Inflammatory macrophage treated with lipopolysaccharide for 1 hour (primary cell): ENCODE measurements around the gene MAN1A2.

Source experiments
- DNase-seq, 2 donors: peaks; one replicate each; pipeline ENCODE4 v3.0.0-alpha.2; 2020 to 2022

Gene MAN1A2

DNA sequence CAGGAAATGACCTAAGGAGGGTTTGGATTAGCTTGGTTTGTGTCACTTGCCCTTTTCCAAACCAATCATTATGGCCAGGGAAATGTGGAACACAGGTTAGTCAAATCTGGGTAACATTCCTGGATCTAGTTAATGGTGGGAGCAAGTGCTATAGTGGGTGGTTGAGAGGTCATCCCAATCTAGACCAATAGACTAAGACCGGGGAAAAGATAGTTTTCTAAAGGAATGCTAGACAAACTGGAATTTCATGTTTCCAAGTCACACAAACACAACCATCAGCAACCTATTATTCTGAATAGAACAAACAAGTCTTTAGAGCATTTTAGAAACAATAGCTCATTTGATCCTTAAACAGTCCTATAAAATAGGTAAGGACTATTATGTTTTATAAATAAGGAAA lies 4.3 kb upstream of the MAN1A2 start:
- DNase-seq, result no peak

DNA sequence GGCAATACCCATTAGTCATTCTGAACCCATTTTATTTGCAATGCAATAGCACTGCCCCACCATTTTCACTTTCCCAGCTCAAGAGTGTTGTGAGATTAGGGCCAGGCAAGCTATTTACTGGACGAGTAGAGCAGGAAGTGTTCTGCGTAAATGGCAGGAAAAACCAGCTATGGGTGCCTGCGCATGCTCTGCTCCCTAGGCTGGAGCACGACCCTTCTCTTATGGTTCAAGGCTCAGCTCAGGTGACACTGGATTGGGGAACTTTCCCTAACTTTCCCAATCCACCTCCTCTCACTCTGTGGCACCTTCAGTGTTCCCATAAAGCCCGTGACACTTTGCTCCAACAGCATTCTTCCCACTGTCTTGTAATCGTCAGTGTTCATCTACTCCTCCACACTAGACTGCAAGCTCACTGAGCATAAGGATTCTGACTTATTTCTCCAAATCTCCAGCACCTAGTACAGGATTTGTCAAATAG lies 3.6 kb upstream of the MAN1A2 start:
- no peak for DNase-seq

DNA sequence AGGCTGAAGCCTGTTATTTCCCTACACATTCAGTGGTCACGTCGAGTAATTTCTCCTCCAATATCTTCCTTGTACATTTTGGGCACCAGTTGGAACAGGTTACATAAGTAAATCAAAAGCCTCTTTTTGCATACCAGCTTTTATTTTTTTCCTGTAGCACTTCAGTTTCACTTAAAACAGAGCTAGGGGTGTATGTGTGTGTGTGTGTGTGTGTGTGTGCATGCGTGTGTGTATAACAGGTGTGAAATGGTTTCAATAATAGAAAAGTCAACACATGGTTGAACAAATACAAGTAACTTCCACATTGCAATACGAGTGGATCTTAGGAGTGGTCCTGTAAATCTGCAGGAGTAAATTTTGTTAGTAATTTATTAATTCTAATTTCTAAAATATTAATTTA lies 3.0 kb upstream of the MAN1A2 start:
- no peak for DNase-seq

GRCh38 chr1:117365350-117366176 lies 1.7 kb upstream of the MAN1A2 start:
- DNase-seq, result no peak

DNA sequence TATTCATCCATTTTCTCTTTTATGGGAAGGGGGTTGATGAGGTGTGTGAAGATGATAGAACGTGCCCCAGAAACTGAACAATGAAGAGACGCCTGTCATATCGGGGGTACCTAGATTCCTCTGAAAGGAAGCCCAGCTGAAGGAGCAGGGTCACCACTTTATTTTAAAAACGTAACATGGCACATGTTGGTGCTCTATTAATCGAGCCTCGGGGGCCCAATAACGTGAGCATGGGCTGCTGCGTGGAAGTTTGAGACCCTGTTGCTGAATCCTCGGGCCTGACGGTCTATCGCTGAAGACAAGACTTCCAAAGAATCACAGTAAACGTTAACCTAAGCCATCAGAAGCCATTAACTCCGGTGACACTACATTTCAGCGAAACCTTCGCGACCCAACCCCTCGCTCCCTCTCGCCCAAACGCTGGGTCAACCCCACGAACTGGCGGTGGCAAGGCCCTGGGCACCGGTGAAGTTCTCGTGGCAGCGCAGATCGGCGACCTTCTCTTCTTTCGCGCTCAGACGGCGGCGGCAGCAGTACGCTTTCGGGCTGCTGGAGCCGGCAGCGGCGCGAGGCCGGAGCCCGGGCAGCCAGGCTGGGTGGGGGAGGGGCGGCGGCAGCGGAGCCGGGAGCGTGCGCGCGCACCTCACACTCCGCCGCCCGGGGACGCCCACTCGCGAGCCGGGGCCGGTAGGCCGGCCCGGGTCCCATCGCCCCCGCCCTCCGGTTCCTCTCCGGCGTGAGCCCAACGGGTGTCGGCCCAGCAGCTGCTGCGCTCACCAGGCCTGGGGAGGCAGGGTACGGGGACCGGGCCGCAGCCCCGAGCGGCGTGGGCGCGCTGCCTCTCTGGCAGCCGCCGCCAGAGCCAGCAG lies 838 bp upstream of the MAN1A2 start:
- peak; percentile 51 to 78 for DNase-seq

DNA sequence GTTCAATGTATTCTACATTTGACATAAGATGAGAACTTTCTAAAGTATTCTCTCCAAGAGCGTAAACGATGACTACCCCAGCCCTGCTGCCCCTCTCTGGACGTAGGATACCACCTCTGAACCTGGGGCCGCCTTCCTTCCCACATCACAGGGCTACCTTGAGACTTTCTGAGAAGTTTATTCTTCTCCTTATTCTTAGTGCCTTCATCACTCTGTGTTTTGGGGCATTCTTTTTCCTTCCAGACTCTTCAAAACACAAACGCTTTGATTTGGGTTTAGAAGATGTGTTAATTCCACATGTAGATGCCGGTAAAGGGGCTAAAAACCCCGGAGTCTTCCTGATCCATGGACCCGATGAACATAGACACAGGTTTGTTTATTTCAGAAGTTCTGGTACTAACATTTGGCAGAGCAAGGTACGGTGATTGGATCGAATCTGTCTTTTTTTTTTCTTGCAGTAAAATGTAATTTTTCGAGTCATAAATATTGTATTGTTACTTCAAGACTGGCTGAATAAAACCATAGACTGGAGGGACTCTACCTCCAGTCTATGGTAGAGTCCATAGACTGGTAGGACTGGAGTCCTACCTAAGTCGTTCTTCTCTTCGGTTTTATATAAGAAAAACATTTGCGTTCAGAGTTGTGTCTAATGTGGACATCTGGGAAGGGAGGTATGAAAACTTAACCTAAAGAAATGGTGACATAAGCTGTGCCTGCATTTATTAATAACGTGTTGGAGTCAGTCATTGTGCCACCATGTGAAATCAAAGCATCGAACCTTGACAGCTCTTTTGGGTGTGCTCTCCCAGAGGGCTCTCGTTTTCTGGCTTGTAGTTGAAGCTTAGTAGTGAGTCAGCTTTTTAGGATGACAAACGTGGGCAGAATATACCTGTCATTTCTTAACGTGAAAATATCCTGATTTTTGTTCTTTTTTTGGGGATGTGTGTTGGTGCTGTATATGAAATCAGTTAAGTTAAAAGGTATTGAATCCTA lies 1.2 kb downstream of the MAN1A2 start:
- DNase-seq, result peak in 1 of 2 donors; percentile 11

DNA sequence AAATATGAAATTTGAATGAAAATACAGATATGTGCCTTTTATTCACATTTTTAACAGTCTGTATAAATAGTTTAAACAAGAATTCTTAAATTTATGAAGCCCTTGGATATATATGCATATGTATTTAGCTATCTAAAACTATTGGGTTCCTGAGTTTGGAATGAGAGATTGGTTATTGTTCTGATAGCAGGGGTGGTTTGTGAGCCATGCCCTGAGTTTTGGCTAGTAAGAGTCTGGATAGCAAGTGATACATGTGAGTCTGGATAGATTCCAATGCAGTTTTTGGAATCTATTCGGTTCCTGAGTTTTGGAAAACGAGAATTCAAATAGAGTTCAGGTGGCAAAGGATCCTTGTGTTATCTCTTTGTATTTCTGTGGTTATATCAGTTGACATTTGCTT lies 2.8 kb downstream of the MAN1A2 start:
- DNase-seq, result no peak

DNA sequence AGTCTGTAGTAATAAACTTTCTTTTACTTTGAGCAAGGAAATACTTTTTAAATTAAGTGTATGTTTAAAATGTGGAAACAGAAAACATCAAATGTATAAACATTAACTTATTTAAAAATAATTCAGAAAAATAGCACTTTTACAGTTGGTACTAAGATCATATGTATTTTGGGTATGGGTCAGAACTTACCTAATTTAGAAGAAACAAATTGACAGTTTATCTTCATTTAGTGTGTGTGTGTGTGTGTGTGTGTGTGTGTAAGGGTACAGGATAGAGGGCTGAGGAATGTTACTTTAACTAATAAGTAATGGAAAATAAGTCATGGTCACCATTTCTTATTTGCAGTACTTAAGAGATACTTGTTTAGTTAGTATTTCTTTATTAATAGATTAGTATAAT lies 3.3 kb downstream of the MAN1A2 start:
- no peak for DNase-seq

DNA sequence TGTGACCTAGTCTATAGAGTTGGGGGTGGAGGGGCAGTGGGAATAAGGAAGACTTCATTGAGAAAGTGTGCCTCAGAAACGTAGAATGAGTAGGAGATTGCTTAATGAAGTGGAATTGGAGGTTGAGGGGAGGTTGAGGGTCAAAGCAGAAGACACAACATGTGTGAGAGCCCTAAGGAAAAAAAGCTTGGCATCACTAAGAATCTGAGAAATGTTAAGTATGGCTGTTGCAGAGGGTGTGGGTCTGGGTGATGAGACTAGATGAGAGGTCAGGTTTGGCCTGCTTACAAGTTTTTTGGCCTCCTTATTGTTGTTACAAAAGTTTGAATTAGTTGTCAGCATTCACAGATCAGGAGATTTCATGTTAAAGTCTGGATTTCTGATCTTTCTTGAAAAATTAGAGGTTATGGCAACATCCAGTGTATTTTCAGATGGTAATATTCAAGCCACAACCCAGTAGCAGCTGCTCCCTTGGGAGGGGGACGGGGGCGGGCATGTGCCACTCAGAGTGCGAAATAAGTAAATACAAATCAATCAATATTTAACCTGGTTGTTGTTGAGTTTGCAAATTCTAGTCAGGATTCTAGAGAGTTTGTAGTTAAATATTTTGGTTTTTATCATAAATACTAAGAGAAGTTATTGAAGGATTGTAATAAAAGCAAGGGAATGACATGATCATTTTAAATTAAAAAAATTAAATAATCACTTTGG lies 4.3 kb downstream of the MAN1A2 start:
- DNase-seq, result no peak

DNA sequence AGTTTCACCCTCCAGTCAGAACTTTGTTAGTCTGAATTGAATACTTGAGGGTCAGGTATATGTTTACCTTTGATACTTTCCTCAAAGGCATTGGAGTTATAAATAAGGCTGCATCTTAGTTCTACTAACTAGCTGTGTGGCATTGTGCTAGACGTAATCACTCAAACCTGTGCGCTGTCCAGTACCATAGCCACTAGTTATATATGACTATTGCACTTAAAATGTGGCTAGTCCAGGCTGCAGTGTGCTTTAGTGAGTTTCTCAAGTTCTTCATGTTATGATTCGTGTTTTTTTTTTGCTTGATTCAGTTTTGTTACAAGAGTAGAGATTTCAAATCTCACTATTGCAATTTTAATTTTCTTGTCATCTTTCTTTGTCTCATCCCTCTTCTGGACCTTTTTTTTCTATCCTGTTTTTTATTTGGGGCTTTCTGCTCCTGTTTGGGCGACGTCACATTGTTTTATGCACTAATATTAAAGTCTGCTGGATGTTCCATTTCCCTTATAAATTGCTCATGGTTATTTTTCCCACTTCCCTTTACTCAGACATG lies 5.7 kb downstream of the MAN1A2 start:
- DNase-seq, result no peak

GRCh38 chr1:117373932-117374331 lies 6.7 kb downstream of the MAN1A2 start:
- no peak for DNase-seq

DNA sequence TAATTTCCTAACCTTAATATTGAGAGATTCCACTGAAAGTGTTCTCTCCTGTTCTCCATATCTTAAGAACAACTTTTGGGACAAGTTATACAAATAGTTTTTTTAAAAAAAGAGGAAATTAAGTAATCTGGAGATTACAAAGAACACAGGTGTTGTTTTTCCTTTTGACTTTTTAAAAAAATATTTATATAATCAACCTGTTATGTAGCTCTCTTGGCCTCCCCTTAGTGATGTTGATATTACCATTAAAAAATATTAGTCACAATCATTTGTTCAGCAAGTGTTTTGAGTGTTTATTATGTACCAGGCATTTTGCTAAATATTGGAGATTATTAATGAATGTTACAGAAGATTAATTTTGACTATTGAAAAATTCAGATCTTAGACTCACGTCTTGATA lies 8.1 kb downstream of the MAN1A2 start:
- DNase-seq, result no peak

GRCh38 chr1:117387060-117387633 lies 19.9 kb downstream of the MAN1A2 start:
- no peak for DNase-seq

- no peak for DNase-seq
These were observed 21.1 kb downstream of the MAN1A2 start for GRCh38 chr1:117388328-117388727.

DNA sequence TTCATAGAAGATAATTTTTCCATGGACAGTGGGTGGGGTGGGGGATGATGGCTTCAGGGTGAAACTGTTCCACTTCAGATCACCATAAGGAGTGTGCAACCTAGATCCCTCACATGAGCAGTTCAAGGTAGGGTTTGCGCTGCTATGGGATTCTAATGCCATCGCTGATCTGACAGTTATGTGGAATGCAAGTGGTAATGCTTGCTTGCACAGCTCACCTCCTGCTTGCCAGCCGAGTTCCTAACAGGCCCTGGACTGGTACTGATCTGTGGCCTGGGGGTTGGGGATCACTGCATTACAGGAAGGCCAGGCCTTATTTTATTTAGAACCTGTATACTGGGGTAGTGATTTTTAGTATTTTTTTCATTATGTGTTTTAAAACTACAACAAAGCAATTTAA lies 22.0 kb downstream of the MAN1A2 start:
- DNase-seq, result no peak

DNA sequence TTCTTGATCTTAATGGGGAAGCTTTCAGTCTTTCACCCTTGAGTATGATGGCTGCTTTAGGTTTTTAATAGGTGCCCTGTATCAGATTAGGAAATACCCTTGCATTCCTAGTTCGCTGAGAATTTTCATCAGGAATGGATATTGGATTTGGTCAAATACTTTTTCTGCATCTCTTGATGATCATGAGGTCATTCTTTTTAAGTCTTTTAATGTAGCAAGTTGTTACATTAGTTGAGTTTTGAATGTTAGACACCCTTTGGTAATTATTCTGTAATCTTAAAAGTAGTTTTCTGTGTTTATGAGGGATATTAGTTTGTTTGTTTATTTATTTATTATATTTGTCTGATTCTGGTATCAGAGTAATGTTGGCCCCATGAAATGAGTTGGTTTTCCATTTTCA lies 22.5 kb downstream of the MAN1A2 start:
- no peak for DNase-seq

GRCh38 chr1:117392771-117393170 lies 25.5 kb downstream of the MAN1A2 start:
- no peak for DNase-seq

DNA sequence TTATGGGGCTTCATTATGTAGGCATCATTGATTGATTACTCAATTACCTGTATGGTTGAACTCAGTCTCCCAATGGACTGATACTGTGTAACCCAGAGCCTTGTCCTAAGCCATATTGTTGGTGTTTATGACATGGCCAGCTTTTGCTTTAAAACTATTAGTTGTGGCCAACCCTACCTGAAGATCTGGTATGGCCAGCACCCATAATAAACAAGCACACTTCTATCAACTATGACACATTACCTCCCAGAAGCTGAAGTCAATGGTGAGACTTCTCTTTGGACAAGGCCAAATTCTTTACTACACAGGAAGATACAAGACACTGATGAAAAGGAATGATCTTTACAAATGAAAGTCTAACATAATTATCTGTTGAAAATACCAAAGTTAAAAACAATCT lies 28.8 kb downstream of the MAN1A2 start:
- no peak for DNase-seq

DNA sequence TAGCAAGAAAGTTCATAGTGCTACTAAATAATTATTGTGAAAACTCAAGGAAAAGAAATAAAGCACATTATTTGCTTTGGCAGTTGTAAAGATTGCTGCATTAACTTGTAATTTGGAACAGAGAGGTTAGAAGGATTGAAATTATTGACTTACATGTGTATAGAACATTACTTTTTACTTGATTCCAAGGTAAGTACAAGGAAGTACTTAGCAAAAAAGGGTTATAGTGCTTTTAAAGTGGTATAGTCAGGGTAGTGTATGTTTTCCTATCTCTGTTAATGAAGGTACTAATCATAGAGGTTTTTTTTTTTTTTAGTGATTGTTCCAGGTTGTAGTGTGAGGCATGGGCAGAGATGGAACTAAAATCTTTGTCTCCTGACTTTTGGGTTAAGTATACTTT lies 29.4 kb downstream of the MAN1A2 start:
- no peak for DNase-seq

GRCh38 chr1:117398957-117399356 lies 31.7 kb downstream of the MAN1A2 start:
- no peak for DNase-seq

- no peak for DNase-seq
These were observed 34.5 kb downstream of the MAN1A2 start for GRCh38 chr1:117401761-117402160.
